BJ (cell line): ENCODE results near the gene MTMR1. TPM values are rescaled to one million over a fixed set of nuclear protein-coding genes. Genes with fewer than 3 reads are reported as not detected.

Source experiments
- CTCF ChIA-PET: fragments of 350-600 bp; formaldehyde crosslinking; extraction: SDS; loops from one replicate; lab custom pipeline; 2021; ENCODE audit warnings: antibody characterized with exemption, inconsistent platforms; lab: Yijun Ruan, JAX
- POLR2A ChIA-PET: fragments of 300-600 bp; sonication (Branson Sonifier 250); formaldehyde crosslinking; extraction: SDS; loops from one replicate; lab custom pipeline; 2021; ENCODE audit warnings: antibody characterized with exemption; lab: Charles Lee
- DNase-seq: peaks from one replicate; pipeline ENCODE4 v3.0.0-alpha.2; 2011; ENCODE audit warnings: low read depth
- H3K27me3 ChIP-seq: 2 replicates; pipeline ENCODE4 v1.6.0; 2011; ENCODE audit warnings: low read length; ENCODE audit not compliant: control insufficient read depth, insufficient read depth
- H3K36me3 ChIP-seq: 2 replicates; pipeline ENCODE4 v1.5.1; 2011; ENCODE audit warnings: low read length; ENCODE audit not compliant: control insufficient read depth, insufficient read depth
- H3K4me3 ChIP-seq: 2 replicates; pipeline ENCODE4 v1.5.1; 2011; ENCODE audit warnings: low read depth, mild to moderate bottlenecking, control low read depth, low read length
- CTCF ChIP-seq: IDR thresholded peaks from 2 replicates; pipeline ENCODE4 v1.5.1; 2011; ENCODE audit warnings: low read depth, mild to moderate bottlenecking, control low read depth, inconsistent platforms, low read length, moderate library complexity; ENCODE audit not compliant: insufficient read depth
- polyA plus RNA-seq: library from polyadenylated mRNA; depleted of rRNA; stranded (reverse); fragments of >200 nt; gene quantifications from 2 replicates; pipeline ENCODE4 v1.2.3, GENCODE V29; 2011

MTMR1 gene
- polyA plus RNA-seq, 1 experiment = 14.2 TPM

- ChIA-PET POLR2A (no interaction called here), CTCF (no interaction called here)
- Histone ChIP-seq H3K27me3 (no peaks in the 10 kb centered on the region), H3K4me3 (no peak overlapping the region), H3K36me3 (peaks cover 6% of the 10 kb centered on the region)
- no peak for TF ChIP-seq CTCF
- no peak for DNase-seq
Observed at GRCh38 chrX:150736475-150736874, 43.3 kb downstream of the MTMR1 start.

GRCh38 chrX:150752124-150752523, 58.9 kb downstream of the MTMR1 start:
- DNase-seq = no peak
- no peak for TF ChIP-seq CTCF
- ChIA-PET CTCF (no interaction called here), POLR2A (interaction anchor here (0.7 kb wide), 1 partner anchor 10 kb away, joined by 7 read pairs; no protein-coding TSS in a partner anchor)
- H3K36me3 ChIP-seq = peaks cover 2% of the 10 kb centered on the region; the same call in 1 of the 2 replicates
- H3K27me3 ChIP-seq = no peaks in the 10 kb centered on the region
- no peak overlapping the region for H3K4me3 ChIP-seq

GRCh38 chrX:150753357-150753756, 60.2 kb downstream of the MTMR1 start:
- TF ChIP-seq CTCF = no peak
- Histone ChIP-seq H3K27me3 (no peaks in the 10 kb centered on the region), H3K36me3 (peaks cover 2% of the 10 kb centered on the region; the same call in 1 of the 2 replicates), H3K4me3 (no peak overlapping the region)
- ChIA-PET POLR2A (no interaction called here), CTCF (no interaction called here)
- no peak for DNase-seq

- Histone ChIP-seq H3K4me3 (no peak overlapping the region), H3K27me3 (no peaks in the 10 kb centered on the region), H3K36me3 (peaks cover 4% of the 10 kb centered on the region; the same call in 1 of the 2 replicates)
- TF ChIP-seq CTCF = no peak
- CTCF ChIA-PET = interaction anchor here (1.1 kb wide), 1 partner anchor 9 kb away, joined by 3 read pairs; no protein-coding TSS in a partner anchor
- no peak for DNase-seq
- POLR2A ChIA-PET = no interaction called here
Observed at GRCh38 chrX:150753968-150754367, 60.8 kb downstream of the MTMR1 start.

- CTCF ChIA-PET = no interaction called here
- Histone ChIP-seq H3K4me3 (no peak overlapping the region), H3K36me3 (peaks cover 2% of the 10 kb centered on the region; the same call in 1 of the 2 replicates), H3K27me3 (no peaks in the 10 kb centered on the region)
- POLR2A ChIA-PET = no interaction called here
- DNase-seq = no peak
- no peak for TF ChIP-seq CTCF
Observed at GRCh38 chrX:150757371-150757770, 64.2 kb downstream of the MTMR1 start.
